Activated CD8-positive, alpha-beta T cell treated with anti-CD3 and anti-CD28 coated beads, Interleukin-2, amount 10 ng/mL, durations not matched to agents 7 days and 5 days (primary cell): ENCODE measurements around the gene CTNND2. TPM values are rescaled to one million over a fixed set of nuclear protein-coding genes. Genes with fewer than 3 reads are reported as not detected.

Experiments
- ATAC-seq: fragments of 150-1000 bp; cut with Tn5 transposase; one replicate; pipeline ENCODE4 v1.10.0; 2021; ENCODE audit warnings: moderate library complexity
- CTCF ChIA-PET: fragments of 350-600 bp; sonication (Branson Sonifier 250); formaldehyde crosslinking; loops from one replicate; lab custom pipeline; 2021; ENCODE audit warnings: antibody characterized with exemption; lab: Charles Lee
- POLR2A ChIA-PET: fragments of 350-600 bp; sonication (Branson Sonifier 250); formaldehyde crosslinking; loops from one replicate; lab custom pipeline; 2021; ENCODE audit warnings: antibody characterized with exemption; lab: Charles Lee
- DNase-seq: peaks from one replicate; pipeline ENCODE4 v3.0.0-alpha.2; 2020
- H3K27ac Mint-ChIP-seq: one replicate; pipeline ENCODE4 v1.8.0; 2021; ENCODE audit warnings: mild to moderate bottlenecking, mixed read lengths
- H3K27me3 Mint-ChIP-seq: one replicate; pipeline ENCODE4 v1.8.0; 2021; ENCODE audit warnings: low read depth, mixed read lengths
- H3K36me3 Mint-ChIP-seq: one replicate; pipeline ENCODE4 v1.8.0; 2021; ENCODE audit warnings: low read depth, mixed read lengths
- H3K4me1 Mint-ChIP-seq: one replicate; pipeline ENCODE4 v1.8.0; 2021; ENCODE audit warnings: low read depth, mixed read lengths
- H3K4me3 Mint-ChIP-seq: one replicate; pipeline ENCODE4 v1.8.0; 2021; ENCODE audit warnings: mild to moderate bottlenecking, mixed read lengths
- H3K9me3 Mint-ChIP-seq: one replicate; pipeline ENCODE4 v1.8.0; 2022; ENCODE audit warnings: mixed read lengths; ENCODE audit not compliant: insufficient read depth
- total RNA-seq, 2 experiments: library from RNA; stranded (reverse); gene quantifications; one replicate each; pipeline ENCODE4 v1.2.3, GENCODE V29; 2021

Gene CTNND2
- total RNA-seq, 2 experiments from 2014 or later: not detected

DNA sequence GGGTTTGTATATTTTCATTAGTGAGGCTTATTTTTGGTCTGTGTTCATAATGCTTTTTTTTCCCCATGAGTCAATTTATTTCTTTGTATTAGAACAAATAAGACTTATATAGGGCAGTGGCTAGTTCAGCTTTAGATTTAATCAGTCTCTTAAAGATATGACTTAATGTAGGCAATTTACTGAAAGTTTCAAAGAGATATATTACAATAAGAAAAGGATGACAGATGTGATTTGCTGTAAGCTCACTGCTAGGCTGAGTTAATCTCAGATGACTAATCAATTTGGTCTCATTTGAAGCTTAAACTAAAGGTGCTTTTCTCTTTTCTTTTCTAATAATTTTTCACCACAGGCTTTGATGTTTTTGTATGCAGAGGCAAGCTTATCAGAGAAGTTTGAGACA lies 851.4 kb downstream of the CTNND2 start:
- ChIA-PET POLR2A (no interaction called here), CTCF (no interaction called here)
- no peak for DNase-seq
- H3K4me1 Mint-ChIP-seq: no peaks in the 10 kb centered on the region
- H3K9me3 Mint-ChIP-seq: no peaks in the 10 kb centered on the region
- H3K27me3 Mint-ChIP-seq: no peaks in the 10 kb centered on the region
- no peak overlapping the region for H3K4me3 Mint-ChIP-seq
- ATAC-seq: no peak
- no peaks in the 10 kb centered on the region for H3K36me3 Mint-ChIP-seq
- H3K27ac Mint-ChIP-seq: no peak overlapping the region

DNA sequence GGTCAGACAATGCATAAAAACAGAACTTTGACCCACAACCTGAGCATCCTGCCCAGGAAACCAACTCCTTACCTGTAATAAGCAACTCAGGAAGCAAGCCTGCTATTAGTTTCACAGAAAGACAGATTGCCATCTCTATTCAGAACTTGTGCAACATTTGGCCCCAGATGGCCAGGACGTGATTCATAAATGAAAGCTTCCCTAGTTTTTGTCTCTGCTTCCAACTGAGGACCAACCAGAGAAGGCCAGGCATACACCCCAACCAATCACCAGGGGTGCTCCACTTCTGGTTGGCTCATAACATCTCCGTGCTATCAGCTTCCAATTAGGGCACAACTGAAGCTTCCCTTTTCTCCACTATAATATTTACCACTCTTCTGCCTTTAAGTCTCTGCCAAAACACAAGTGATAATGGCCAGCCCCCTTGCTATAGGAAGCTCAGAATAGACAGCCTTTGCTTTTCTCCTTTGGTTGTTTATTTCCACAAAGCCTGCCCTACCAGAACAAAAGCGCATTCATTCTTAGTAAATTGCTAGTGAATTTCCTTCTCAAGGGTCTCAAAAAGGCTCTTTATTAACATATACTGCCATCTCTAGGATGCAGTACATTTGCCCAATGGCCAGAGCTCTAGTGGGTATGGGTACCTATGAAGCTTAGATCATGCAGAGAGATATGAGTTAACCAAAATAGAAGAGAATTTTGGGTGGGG lies 853.5 kb downstream of the CTNND2 start:
- Mint-ChIP-seq H3K27ac (no peak overlapping the region), H3K27me3 (no peaks in the 10 kb centered on the region), H3K36me3 (no peaks in the 10 kb centered on the region), H3K4me3 (no peak overlapping the region), H3K4me1 (no peaks in the 10 kb centered on the region), H3K9me3 (no peaks in the 10 kb centered on the region)
- no peak for DNase-seq
- CTCF ChIA-PET: no interaction called here
- ATAC-seq: no peak
- POLR2A ChIA-PET: no interaction called here

DNA sequence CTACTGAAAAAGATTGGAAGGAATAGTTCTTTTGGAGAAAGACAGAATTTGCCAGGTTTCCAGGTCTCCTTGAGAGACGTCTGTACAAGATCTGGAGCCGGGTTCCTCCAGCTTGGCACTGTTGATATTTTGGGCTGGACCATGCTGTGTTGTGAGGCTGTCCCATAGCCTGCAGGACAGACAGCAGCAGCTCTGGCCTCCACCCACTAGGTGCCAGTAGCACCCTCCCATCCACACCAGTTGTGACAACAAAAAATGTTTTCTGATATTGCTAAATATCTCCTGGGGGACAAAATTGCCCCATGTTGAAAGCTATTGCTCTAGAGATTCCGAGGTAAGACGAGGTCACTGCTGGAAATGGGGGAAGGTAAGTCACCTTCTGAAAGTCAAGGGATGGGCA lies 855.5 kb downstream of the CTNND2 start:
- no peaks in the 10 kb centered on the region for H3K36me3 Mint-ChIP-seq
- H3K4me3 Mint-ChIP-seq: no peak overlapping the region
- ATAC-seq (no peak), DNase-seq (no peak)
- ChIA-PET CTCF (interaction anchor here (0.7 kb wide), 1 partner anchor 52 kb away, joined by 3 read pairs; no protein-coding TSS in a partner anchor), POLR2A (no interaction called here)
- no peaks in the 10 kb centered on the region for H3K27me3 Mint-ChIP-seq
- no peaks in the 10 kb centered on the region for H3K4me1 Mint-ChIP-seq
- no peaks in the 10 kb centered on the region for H3K9me3 Mint-ChIP-seq
- H3K27ac Mint-ChIP-seq: no peak overlapping the region

DNA sequence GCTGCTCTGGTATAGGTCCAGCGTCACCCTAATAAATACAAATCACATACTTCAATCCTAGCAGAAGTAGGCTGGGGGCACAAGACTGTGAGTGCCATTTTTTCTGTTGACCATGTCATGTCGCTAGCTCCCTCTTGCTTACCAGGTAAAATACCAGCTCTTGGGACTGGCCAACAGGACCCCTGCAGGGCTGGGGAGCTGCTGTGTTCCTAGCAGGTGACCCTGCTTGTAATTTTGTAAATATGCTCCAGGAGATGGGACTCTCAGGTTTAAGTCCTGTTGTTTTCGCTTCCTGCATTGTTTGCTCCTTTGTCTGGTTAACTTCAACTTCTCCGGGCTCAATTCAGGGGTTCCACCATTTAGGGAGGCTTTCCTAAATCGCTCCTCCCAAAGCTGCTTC lies 856.6 kb downstream of the CTNND2 start:
- no peak for DNase-seq
- no peak for ATAC-seq
- no peaks in the 10 kb centered on the region for H3K27me3 Mint-ChIP-seq
- H3K9me3 Mint-ChIP-seq: no peaks in the 10 kb centered on the region
- no peak overlapping the region for H3K4me3 Mint-ChIP-seq
- POLR2A ChIA-PET: no interaction called here
- CTCF ChIA-PET: no interaction called here
- H3K36me3 Mint-ChIP-seq: no peaks in the 10 kb centered on the region
- H3K4me1 Mint-ChIP-seq: no peaks in the 10 kb centered on the region
- H3K27ac Mint-ChIP-seq: no peak overlapping the region

DNA sequence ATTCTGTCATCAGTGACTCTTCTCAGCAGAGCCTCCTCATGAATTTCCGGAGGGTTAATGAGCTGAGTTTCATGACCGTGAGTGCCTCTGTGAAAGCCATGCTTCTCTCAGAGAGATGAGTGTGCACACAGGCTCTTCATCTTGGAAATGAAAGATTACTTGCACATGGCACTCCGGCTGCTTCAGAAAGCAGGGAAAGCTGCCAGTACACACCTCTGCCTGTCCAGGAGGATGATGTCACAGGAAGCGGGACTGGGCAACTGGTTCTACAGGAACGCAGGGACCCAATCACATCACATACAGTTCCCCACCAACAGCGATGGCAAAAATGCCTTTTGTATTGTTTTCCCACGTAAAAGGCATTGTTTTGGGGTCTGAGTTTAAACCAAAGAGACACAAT lies 857.2 kb downstream of the CTNND2 start:
- ATAC-seq (no peak), DNase-seq (no peak)
- no peak overlapping the region for H3K27ac Mint-ChIP-seq
- H3K9me3 Mint-ChIP-seq: no peaks in the 10 kb centered on the region
- H3K36me3 Mint-ChIP-seq: no peaks in the 10 kb centered on the region
- ChIA-PET CTCF (no interaction called here), POLR2A (no interaction called here)
- no peaks in the 10 kb centered on the region for H3K27me3 Mint-ChIP-seq
- no peak overlapping the region for H3K4me3 Mint-ChIP-seq
- H3K4me1 Mint-ChIP-seq: no peaks in the 10 kb centered on the region

DNA sequence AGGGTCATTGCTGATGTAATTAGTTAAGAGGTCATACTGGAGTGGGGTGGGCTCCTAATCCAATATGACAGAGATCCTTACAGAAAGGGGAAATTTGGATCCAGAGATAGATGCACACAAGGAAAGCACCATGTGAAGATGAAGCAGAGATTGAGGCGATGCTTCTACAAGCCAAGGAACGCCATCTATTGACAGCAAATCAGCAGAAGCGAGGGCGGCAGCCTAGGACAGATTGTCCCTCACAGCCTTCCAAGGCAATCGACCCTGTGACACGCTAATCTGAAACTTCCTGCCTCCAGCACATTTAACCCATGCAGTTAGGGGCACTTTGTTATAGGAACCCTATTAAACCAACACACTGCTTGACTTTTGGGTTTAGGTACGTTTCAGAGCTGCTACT lies 858.1 kb downstream of the CTNND2 start:
- Mint-ChIP-seq H3K4me3 (no peak overlapping the region), H3K27ac (no peak overlapping the region)
- POLR2A ChIA-PET: no interaction called here

DNA sequence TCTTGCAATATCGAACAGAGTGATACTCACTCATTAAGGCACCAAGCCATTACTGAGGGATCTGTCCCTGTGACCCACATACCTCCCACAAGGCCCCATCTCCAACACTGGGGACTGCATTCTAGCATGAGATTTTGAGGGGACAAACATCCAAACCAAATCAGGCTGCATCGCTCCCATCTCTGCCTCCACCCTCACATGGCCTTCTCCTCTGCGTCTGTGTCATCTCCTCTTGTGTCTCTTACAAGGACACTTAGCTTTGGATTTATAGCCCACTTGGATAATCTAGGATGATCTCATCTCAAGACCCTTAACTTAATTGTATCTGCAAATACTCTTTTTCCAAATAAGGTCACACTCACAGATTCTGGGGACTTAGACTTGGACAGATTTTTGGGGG lies 858.8 kb downstream of the CTNND2 start:
- DNase-seq: no peak
- Mint-ChIP-seq H3K4me1 (no peaks in the 10 kb centered on the region), H3K36me3 (no peaks in the 10 kb centered on the region), H3K27me3 (peaks cover 2% of the 10 kb centered on the region), H3K27ac (no peak overlapping the region), H3K9me3 (no peaks in the 10 kb centered on the region), H3K4me3 (no peak overlapping the region)
- ATAC-seq: no peak
- CTCF ChIA-PET: no interaction called here
- POLR2A ChIA-PET: no interaction called here

More for the DNA sequence above, 858.1 kb downstream of the CTNND2 start:
- Mint-ChIP-seq H3K36me3 (no peaks in the 10 kb centered on the region), H3K4me1 (no peaks in the 10 kb centered on the region), H3K27me3 (peaks cover 2% of the 10 kb centered on the region), H3K9me3 (no peaks in the 10 kb centered on the region)
- DNase-seq (no peak), ATAC-seq (no peak)
- CTCF ChIA-PET: no interaction called here

DNA sequence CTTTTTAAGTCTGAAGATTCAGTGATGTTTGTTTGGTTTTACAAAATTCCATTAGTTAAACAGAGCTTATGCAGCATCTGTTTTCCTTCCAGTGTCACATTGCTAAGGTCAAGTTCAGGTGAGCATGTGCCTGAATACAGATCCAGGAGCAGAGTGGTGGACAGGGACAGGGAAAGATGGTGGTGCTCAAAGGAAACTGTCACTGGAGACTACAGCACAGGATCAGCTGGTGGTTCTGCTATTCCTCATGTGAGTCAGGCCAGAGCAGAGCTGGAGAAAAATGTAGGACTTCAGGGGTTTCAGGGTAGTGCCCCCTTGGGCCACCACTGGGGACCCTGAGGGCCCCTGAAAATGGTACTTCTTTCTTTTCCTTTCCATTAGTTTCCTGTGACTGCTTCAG lies 859.7 kb downstream of the CTNND2 start:
- H3K4me1 Mint-ChIP-seq: no peaks in the 10 kb centered on the region
- ChIA-PET CTCF (interaction anchor here (1.5 kb wide), 1 partner anchor 57 kb away, joined by 4 read pairs; no protein-coding TSS in a partner anchor), POLR2A (no interaction called here)
- H3K4me3 Mint-ChIP-seq: no peak overlapping the region
- H3K27me3 Mint-ChIP-seq: peaks cover 2% of the 10 kb centered on the region
- no peaks in the 10 kb centered on the region for H3K9me3 Mint-ChIP-seq
- DNase-seq: no peak
- no peak for ATAC-seq
- H3K36me3 Mint-ChIP-seq: no peaks in the 10 kb centered on the region
- H3K27ac Mint-ChIP-seq: no peak overlapping the region

DNA sequence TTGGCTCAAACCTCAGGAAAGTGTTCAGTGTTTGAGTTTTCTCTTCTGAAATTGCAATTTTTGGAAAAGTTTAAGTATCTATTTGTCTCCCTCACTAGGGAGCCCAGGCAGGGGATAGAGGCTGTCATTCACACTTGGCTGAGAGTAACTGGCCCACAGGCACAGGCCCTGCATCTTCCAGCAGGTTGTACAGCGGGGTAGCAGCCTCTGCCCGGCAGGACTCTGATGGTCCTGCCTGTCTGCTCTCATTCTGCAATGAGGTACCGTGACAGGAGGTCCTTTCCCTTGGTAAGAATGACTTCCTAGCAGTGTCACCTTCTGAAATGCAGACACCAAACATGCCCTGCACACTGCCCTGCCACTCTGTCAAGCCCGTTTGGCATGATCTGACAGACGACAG lies 860.4 kb downstream of the CTNND2 start:
- Mint-ChIP-seq H3K36me3 (no peaks in the 10 kb centered on the region), H3K4me1 (no peaks in the 10 kb centered on the region), H3K27me3 (peaks cover 2% of the 10 kb centered on the region), H3K27ac (no peak overlapping the region), H3K4me3 (no peak overlapping the region), H3K9me3 (no peaks in the 10 kb centered on the region)
- ChIA-PET POLR2A (no interaction called here), CTCF (interaction anchor here (1.5 kb wide), 1 partner anchor 56 kb away, joined by 4 read pairs; no protein-coding TSS in a partner anchor)
- ATAC-seq (no peak), DNase-seq (no peak)

DNA sequence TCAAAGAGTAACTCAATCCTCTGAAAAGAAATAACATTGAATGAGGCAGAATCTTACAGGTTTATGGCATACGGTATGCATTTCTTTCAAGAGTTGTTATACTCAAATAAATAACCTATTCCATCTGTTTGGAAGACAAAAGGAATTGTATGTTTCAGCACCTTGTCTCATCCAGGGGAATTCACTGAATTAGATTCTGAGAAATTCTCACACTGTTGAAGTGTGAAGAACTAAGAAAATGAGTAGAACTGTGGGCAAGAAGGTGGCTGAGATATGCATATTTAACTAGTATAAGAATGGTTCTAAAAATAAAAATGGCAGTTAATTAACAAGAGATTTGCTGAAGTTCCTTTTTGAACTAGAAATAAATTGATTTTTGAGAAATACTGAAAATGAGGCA lies 863.9 kb downstream of the CTNND2 start:
- CTCF ChIA-PET: no interaction called here
- H3K4me1 Mint-ChIP-seq: no peaks in the 10 kb centered on the region
- no peak overlapping the region for H3K27ac Mint-ChIP-seq
- H3K27me3 Mint-ChIP-seq: peaks cover 2% of the 10 kb centered on the region
- DNase-seq (no peak), ATAC-seq (no peak)
- H3K4me3 Mint-ChIP-seq: no peak overlapping the region
- H3K36me3 Mint-ChIP-seq: no peaks in the 10 kb centered on the region
- POLR2A ChIA-PET: no interaction called here
- no peaks in the 10 kb centered on the region for H3K9me3 Mint-ChIP-seq

DNA sequence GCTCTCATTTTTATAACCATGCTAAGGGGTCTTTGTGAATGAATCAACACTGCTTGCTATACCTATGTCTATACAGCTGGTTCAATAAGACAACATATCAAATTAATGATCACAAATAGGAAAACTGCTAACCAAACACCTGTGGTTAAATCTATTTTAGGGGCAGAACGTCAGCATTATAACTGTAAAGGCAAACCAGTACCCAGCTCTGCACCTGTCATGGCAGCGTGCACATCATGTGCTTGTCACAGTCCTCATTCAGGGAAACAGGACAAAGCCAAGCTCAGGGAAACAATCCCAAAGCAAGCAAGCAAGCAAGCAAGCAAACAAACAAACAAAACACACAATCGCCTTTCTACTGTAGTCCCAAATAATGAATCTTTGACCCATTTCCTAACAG lies 865.5 kb downstream of the CTNND2 start:
- ATAC-seq (no peak), DNase-seq (no peak)
- Mint-ChIP-seq H3K4me1 (no peaks in the 10 kb centered on the region), H3K4me3 (no peak overlapping the region), H3K9me3 (no peaks in the 10 kb centered on the region), H3K27ac (no peak overlapping the region), H3K36me3 (no peaks in the 10 kb centered on the region), H3K27me3 (peaks cover 2% of the 10 kb centered on the region)
- ChIA-PET CTCF (no interaction called here), POLR2A (no interaction called here)

DNA sequence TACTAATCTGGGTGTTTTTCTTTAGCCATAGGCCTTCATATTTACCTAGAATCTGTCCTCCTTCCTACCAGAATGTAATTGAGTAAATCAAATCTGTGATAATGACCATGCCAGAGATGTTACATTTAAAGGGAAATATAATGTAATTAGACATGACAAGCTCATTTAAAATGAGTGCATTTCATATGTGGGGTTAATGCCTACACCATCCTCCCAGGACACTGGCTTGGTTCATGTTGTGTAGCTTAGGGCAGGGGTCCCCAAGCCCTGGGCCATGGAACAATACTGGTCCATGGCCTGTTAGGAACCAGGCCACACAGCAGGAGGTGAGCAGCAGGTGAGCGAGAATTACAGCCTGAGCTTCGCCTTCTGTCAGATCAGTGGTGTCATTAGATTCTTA lies 866.3 kb downstream of the CTNND2 start:
- H3K4me1 Mint-ChIP-seq: no peaks in the 10 kb centered on the region
- no peak for DNase-seq

DNA sequence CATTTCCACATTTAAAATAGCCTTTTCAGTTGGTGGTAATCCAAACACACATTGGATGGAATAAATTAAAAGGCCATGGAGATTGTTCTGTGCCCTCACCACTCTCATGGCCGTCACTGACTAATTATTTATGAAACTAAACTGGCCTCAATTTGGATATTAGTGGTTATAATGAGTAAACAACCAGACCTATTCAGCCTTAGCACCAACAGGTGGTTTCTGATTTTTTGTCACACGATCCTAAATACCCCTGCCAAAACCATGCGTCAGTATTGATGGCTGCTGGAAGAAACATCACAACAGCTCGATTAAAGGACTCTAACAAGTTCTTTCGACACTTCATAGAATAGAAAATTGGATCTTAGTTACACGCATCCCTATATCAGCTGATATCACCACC lies 867.2 kb downstream of the CTNND2 start:
- ATAC-seq: no peak
- CTCF ChIA-PET: no interaction called here

More for the DNA sequence above, 866.3 kb downstream of the CTNND2 start:
- Mint-ChIP-seq H3K9me3 (no peaks in the 10 kb centered on the region), H3K4me3 (no peak overlapping the region), H3K27me3 (peaks cover 2% of the 10 kb centered on the region), H3K27ac (no peak overlapping the region), H3K36me3 (no peaks in the 10 kb centered on the region)
- ChIA-PET CTCF (no interaction called here), POLR2A (no interaction called here)
- no peak for ATAC-seq

More for the DNA sequence above, 867.2 kb downstream of the CTNND2 start:
- H3K4me1 Mint-ChIP-seq: no peaks in the 10 kb centered on the region
- H3K36me3 Mint-ChIP-seq: no peaks in the 10 kb centered on the region
- H3K9me3 Mint-ChIP-seq: no peaks in the 10 kb centered on the region
- no peak overlapping the region for H3K4me3 Mint-ChIP-seq
- H3K27ac Mint-ChIP-seq: no peak overlapping the region
- POLR2A ChIA-PET: no interaction called here
- no peak for DNase-seq
- H3K27me3 Mint-ChIP-seq: peaks cover 2% of the 10 kb centered on the region
